ENCODE results near the gene HEATR1.

GRCh38 chr1:236502579-236502971 lies 101.7 kb downstream of the HEATR1 start:
- no peak for TF ChIP-seq CTCF (IDR thresholded peaks at IDR 0.05)
- TF ChIP-seq POLR2A (IDR thresholded peaks at IDR 0.05): no peak
- TF ChIP-seq POLR2AphosphoS5 (IDR thresholded peaks at IDR 0.05): no peak

Measured in transverse colon (tissue), 4 donors.